Aorta (tissue), 5 donors: ENCODE results near the gene FURIN. TPM values are rescaled to one million over a fixed set of nuclear protein-coding genes. Genes with fewer than 3 reads are reported as not detected.

Source experiments
- ATAC-seq: fragments of 200-7000 bp; cut with Tn5 transposase; one replicate; pipeline ENCODE4 v1.9.1; 2022; ENCODE audit warnings: moderate library complexity; ENCODE audit not compliant: low FRiP score
- DNase-seq, 2 donors: peaks; one replicate each; pipeline ENCODE4 v3.0.0-alpha.2; 2020
- H3K27ac ChIP-seq, 2 donors: one replicate each; pipeline ENCODE4 v1.5.1; 2013; ENCODE audit warnings: low read length in 2 of 2, mild to moderate bottlenecking in 2 of 2, moderate library complexity in 2 of 2, control low read depth in 1 of 2, inconsistent platforms in 1 of 2, low read depth in 1 of 2
- H3K27me3 ChIP-seq, 2 donors: one replicate each; pipeline ENCODE4 v1.6.1; 2013; ENCODE audit warnings: control low read depth in 1 of 2, low read length in 1 of 2, mild to moderate bottlenecking in 1 of 2, moderate library complexity in 1 of 2; ENCODE audit not compliant: insufficient read depth in 2 of 2, control insufficient read depth in 1 of 2
- H3K36me3 ChIP-seq, 2 donors: one replicate each; pipeline ENCODE4 v1.6.1; 2013; ENCODE audit warnings: control low read depth in 1 of 2, low read length in 1 of 2, mild to moderate bottlenecking in 1 of 2; ENCODE audit not compliant: insufficient read depth in 2 of 2, control insufficient read depth in 1 of 2
- H3K4me1 ChIP-seq, 2 donors: one replicate each; pipeline ENCODE4 v1.6.1; 2013; ENCODE audit warnings: low read length in 2 of 2, control low read depth in 1 of 2, mild to moderate bottlenecking in 1 of 2, moderate library complexity in 1 of 2; ENCODE audit not compliant: insufficient read depth in 2 of 2, control insufficient read depth in 1 of 2
- H3K4me3 ChIP-seq, 2 donors: one replicate each; pipeline ENCODE4 v1.5.1; 2013; ENCODE audit warnings: low read length in 2 of 2, control low read depth in 1 of 2, mild to moderate bottlenecking in 1 of 2
- H3K9me3 ChIP-seq: one replicate; pipeline ENCODE4 v1.6.1; 2013; ENCODE audit warnings: mild to moderate bottlenecking, low read length; ENCODE audit not compliant: control insufficient read depth
- WGBS, 2 donors: extraction: QIAGEN DNeasy Blood & Tissue Kit; methylation state at CpG; one replicate each; pipeline ENCODE4 v1.1.7; 2013; 5-methylcytosine and 5-hydroxymethylcytosine counted together
- intact Hi-C, 2 donors: fragments of 100-400 bp; cut with DNase I; formaldehyde crosslinking; loops; one replicate each; pipeline versions ENCODE4 v1.14.2 to v1.15.0; 2022
- polyA plus RNA-seq, 2 donors: library from polyadenylated mRNA; stranded (reverse); fragments of 200-250 nt; gene quantifications; one replicate each; pipeline ENCODE4 v1.2.3, GENCODE V29; 2013
- total RNA-seq, 2 donors: library from RNA; stranded (reverse); fragmentation: NEBNext Ultra II Directional; extraction: Animal tissue kit (Norgen Biotek cat#: 25700); gene quantifications; one replicate each; pipeline ENCODE4 v1.2.1, GENCODE V29; 2021
- donor health status: healthy with polysubstance abuse.
- donor health status: Bipolar disorder and iron deficiency.
- donor health status: DM: no; HTN: no; CAD: no.
- donor health status: DM: no; HTN: no; CAD: no.
- donor health status: DM: yes; HTN: yes; CAD: no.

FURIN gene
- total and polyA plus RNA-seq, 4 donors, result 20.9 to 65.8 (median 44.1) TPM

DNA sequence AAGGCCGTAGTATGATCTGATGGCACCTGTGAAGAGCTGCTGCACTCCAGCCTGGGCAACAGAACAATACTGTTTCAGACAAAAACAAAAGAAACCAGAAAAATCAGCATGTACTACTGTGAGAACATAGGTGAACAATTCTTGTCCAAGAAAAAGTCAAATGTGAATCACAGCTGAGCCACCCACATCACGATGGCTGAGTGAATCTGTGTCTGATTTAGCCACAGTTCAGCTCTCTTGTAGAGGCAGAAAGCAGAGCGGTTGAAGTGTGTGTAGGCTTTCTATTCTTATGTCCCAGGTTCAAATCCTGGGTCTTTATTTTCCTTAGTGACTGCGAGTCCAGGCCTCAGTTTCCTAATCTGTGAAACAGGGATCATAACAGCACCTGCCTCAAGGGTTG lies 4.4 kb upstream of the FURIN start:
- no peaks in the 10 kb centered on the region for H3K9me3 ChIP-seq
- H3K27me3 ChIP-seq, result no peaks in the 10 kb centered on the region
- H3K27ac ChIP-seq, result no peak overlapping the region
- H3K4me1 ChIP-seq, result no peaks in the 10 kb centered on the region
- ATAC-seq, result no peak
- 88 to 92% methylated on average over 4 of the region's 4 CpGs for WGBS, 2 donors
- H3K4me3 ChIP-seq, result no peak overlapping the region
- H3K36me3 ChIP-seq, result no peaks in the 10 kb centered on the region
- no peak for DNase-seq
- intact Hi-C loops, result no loop called here

DNA sequence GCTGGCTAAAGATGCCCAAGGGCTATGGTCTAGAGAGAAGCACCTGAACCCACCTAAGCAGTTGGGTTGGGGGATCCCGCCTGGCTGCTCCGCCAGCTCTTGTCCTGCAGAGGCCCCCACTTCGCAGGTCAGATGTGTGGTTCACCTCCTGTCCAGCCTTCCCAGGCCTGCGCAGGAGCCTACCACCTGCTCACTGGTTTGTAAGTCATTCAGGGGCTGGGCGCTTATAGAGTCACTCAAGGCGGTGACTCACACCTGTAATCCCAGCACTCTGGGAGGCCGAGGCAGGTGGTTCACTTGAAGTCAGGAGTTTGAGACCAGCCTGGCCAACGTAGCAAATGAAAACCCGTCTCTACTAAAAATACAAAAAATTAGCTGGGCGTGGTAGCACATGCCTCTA lies 3.9 kb upstream of the FURIN start:
- no peaks in the 10 kb centered on the region for H3K4me1 ChIP-seq
- 90 to 94% methylated on average over 10 of the region's 10 CpGs for WGBS, 2 donors
- intact Hi-C loops, result no loop called here

DNA sequence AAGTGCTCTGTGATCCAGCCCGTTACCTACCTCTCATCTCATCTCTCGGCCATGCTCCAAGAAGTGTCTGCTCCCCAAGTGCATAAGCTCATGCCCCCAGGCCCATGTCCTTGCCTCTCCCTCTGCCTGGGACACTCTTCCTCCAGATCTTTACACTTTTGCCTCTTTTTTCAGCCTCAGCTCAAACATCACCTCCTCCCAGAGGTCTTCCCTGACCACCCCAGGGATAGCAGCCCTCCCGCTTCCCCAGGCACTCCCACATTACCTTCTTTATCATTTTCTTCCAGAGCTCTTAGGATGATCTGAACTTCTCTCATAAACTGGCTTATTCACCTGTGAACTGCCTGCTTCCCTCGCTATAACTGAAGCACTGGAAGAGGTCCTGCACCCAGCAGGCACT lies 2.7 kb upstream of the FURIN start:
- no peak for DNase-seq
- Histone ChIP-seq H3K4me1 (peaks cover 1 to 2% of the 10 kb centered on the region in 2 donors), H3K27ac (no peak overlapping the region), H3K27me3 (no peaks in the 10 kb centered on the region), H3K4me3 (no peak overlapping the region), H3K9me3 (no peaks in the 10 kb centered on the region), H3K36me3 (no peaks in the 10 kb centered on the region)
- ATAC-seq, result no peak
- 92 to 95% methylated on average over 4 of the region's 4 CpGs for WGBS, 2 donors
- intact Hi-C loops, result no loop called here

More for the DNA sequence above, 3.9 kb upstream of the FURIN start:
- ATAC-seq (no peak), DNase-seq (no peak)
- no peaks in the 10 kb centered on the region for H3K36me3 ChIP-seq
- no peak overlapping the region for H3K27ac ChIP-seq
- H3K27me3 ChIP-seq, result no peaks in the 10 kb centered on the region
- H3K4me3 ChIP-seq, result no peak overlapping the region
- H3K9me3 ChIP-seq, result no peaks in the 10 kb centered on the region

- intact Hi-C loops, result no loop called here
- H3K4me3 ChIP-seq, result no peak overlapping the region
- no peak overlapping the region for H3K27ac ChIP-seq
- H3K4me1 ChIP-seq, result peaks cover 1 to 2% of the 10 kb centered on the region in 2 donors
- ATAC-seq (no peak), DNase-seq (no peak)
- 54 to 59% methylated on average over 16 of the region's 16 CpGs for WGBS, 2 donors
- no peaks in the 10 kb centered on the region for H3K27me3 ChIP-seq
- H3K36me3 ChIP-seq, result no peaks in the 10 kb centered on the region
- H3K9me3 ChIP-seq, result no peaks in the 10 kb centered on the region
Observed at GRCh38 chr15:90866161-90866715, 2.1 kb upstream of the FURIN start.

DNA sequence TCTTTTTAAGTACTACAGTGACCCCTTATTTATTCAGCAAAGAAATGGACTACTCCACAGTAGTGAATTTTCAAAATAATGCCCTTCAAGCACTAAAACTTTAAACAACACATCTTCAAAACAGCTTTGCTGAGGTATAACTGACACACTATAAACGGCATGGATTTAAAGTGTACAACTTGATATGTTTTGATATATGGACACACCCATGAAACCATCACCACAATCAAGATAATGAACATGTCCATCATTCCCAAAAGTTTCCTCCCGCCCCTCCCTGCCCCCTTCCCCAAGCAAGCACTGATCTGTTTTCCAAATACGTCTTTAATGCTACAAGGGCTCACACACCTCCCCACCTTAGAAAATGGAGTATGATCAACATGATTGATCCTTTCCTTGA lies 1.6 kb upstream of the FURIN start:
- peaks cover 1 to 2% of the 10 kb centered on the region in 2 donors for H3K4me1 ChIP-seq
- intact Hi-C loops, result no loop called here
- no peak overlapping the region for H3K27ac ChIP-seq
- 80 to 81% methylated on average over 3 of the region's 3 CpGs for WGBS, 2 donors
- no peak overlapping the region for H3K4me3 ChIP-seq
- ATAC-seq (no peak), DNase-seq (no peak)
- no peaks in the 10 kb centered on the region for H3K9me3 ChIP-seq
- no peaks in the 10 kb centered on the region for H3K27me3 ChIP-seq
- no peaks in the 10 kb centered on the region for H3K36me3 ChIP-seq

- ATAC-seq, result no peak
- H3K36me3 ChIP-seq, result no peaks in the 10 kb centered on the region
- H3K9me3 ChIP-seq, result no peaks in the 10 kb centered on the region
- no peaks in the 10 kb centered on the region for H3K27me3 ChIP-seq
- no peak overlapping the region for H3K4me3 ChIP-seq
- H3K4me1 ChIP-seq, result peaks cover 1 to 2% of the 10 kb centered on the region in 2 donors
- H3K27ac ChIP-seq, result peak overlapping the region in 1 of 2 donors; percentile 57
- no peak for DNase-seq
- intact Hi-C loops, result no loop called here
Observed at GRCh38 chr15:90869140-90869541, 753 bp downstream of the FURIN start.

DNA sequence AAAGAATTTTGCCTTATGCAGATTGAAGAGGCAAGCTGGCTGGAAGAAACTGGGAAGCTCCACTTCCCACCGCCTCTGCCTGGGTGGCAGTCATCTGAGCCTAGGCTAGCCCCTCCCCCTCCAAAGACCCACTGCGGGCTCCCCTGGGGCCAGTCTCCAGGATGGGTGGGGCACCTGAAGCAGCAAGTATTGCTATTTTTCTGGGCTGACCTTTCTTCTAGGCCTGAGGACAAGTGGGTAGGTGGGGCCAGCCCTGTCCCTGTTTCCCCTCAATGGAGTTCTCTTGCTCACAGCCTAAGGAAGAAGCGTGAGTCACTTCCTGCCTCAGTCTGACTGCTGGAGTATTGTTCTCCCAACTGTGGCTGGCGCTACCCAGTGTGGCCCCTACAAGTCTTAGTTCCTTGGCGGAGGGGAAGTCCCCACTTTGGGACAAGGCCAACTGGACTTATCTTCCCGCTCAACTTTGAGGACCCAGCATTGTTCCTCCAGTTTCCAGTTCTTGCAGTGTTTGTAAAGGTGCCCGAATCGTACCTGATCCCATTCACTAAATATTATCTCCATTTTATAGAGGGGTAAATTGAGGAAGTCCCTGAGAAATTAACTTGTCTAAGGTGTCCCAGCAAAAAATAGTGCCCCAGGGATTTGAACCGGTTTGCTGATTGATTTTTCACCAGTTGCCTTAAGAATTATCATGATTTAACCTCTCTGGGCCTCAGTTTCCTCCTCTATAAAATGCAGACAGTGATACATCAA lies 1.4 kb downstream of the FURIN start:
- Histone ChIP-seq H3K4me1 (peaks cover 1 to 2% of the 10 kb centered on the region in 2 donors), H3K4me3 (no peak overlapping the region), H3K27ac (peak overlapping the region in 1 of 2 donors; percentile 57), H3K9me3 (no peaks in the 10 kb centered on the region), H3K36me3 (no peaks in the 10 kb centered on the region), H3K27me3 (no peaks in the 10 kb centered on the region)
- intact Hi-C loops, result loop anchor here in 1 of 2 donors (5.0 kb wide), 2 partner anchors 152 to 207 kb away; partner anchors contain the start of gene BLM
- 63 to 64% methylated on average over 9 of the region's 9 CpGs for WGBS, 2 donors
- ATAC-seq (peak; percentile 78), DNase-seq (peak; percentile 88 to 89)

DNA sequence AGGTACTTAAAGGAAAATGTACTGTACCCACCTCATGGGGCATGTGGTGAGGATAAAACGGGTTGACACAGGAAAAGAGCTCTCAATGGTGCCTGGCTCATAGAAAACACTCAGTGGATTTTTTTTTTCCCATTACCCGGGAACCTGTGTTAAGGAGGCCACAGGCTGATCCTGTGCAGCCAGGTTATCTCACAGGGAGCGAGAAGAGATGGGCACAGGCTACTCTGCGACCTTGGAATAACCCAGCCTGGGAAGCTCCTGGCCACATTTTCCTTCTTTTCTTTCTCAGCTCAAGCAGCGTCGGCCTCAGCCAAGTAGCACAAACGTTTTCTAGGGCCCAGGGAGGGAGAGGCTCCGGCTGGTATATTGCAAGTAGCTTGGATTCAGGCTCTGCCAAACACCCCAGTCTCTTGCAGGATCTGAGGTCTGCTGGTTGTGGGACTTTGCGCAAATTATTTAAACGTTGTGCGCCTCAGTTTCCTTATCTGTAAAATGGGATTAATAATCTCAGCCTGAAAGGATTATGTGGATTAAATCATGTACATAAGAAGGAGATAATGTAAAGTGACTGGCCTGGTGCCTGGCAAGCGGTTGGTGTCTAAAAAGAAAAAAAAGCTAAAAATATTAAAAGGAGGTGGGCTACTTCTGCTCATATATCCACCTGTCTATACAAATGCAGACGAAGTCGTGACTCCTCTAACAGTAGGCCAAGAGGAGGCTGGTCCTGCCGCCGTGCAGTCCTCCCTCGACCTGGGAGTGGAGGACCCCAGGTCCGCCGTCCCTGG lies 2.2 kb downstream of the FURIN start:
- WGBS, 2 donors, result 21% methylated on average over 19 of the region's 19 CpGs
- H3K27me3 ChIP-seq, result no peaks in the 10 kb centered on the region
- no peaks in the 10 kb centered on the region for H3K36me3 ChIP-seq
- no peak for DNase-seq
- no peak for ATAC-seq
- peaks cover 1 to 2% of the 10 kb centered on the region in 2 donors for H3K4me1 ChIP-seq
- H3K27ac ChIP-seq, result peak overlapping the region; percentile 18 to 59
- intact Hi-C loops, result loop anchor here in 1 of 2 donors (5.0 kb wide), 2 partner anchors 153 to 208 kb away; partner anchors contain the start of gene BLM
- peak overlapping the region; percentile 80 to 89 for H3K4me3 ChIP-seq
- H3K9me3 ChIP-seq, result no peaks in the 10 kb centered on the region
